ENCODE results near the gene SCEL. TPM values are rescaled to one million over a fixed set of nuclear protein-coding genes. Genes with fewer than 3 reads are reported as not detected.

Gene SCEL
- total RNA-seq, 1 experiment from 2014 or later = 0.29 TPM

GRCh38 chr13:77521595-77522367, 13.7 kb upstream of the SCEL start:
- peak; percentile 56 for DNase-seq (ENCODE audit: low read depth)

GRCh38 chr13:77522444-77522843, 13.1 kb upstream of the SCEL start:
- no peak for DNase-seq (ENCODE audit: low read depth)

- DNase-seq (ENCODE audit: low read depth) = no peak
These were observed 12.1 kb upstream of the SCEL start for GRCh38 chr13:77523386-77523785.

- no peak for DNase-seq (ENCODE audit: low read depth)
These were observed 11.4 kb upstream of the SCEL start for GRCh38 chr13:77523834-77524728.

GRCh38 chr13:77528414-77528813, 7.1 kb upstream of the SCEL start:
- DNase-seq (ENCODE audit: low read depth) = no peak

- DNase-seq (ENCODE audit: low read depth) = no peak
These were observed 6.5 kb upstream of the SCEL start for GRCh38 chr13:77528834-77529500.

- no peak for DNase-seq (ENCODE audit: low read depth)
These were observed 6.0 kb upstream of the SCEL start for GRCh38 chr13:77529501-77529840.

- no peak for DNase-seq (ENCODE audit: low read depth)
These were observed 4.6 kb upstream of the SCEL start for GRCh38 chr13:77530875-77531274.

- no peak for DNase-seq (ENCODE audit: low read depth)
These were observed 2.5 kb upstream of the SCEL start for GRCh38 chr13:77532983-77533382.

- peak; percentile 29 for DNase-seq (ENCODE audit: low read depth)
These were observed 1.4 kb upstream of the SCEL start for GRCh38 chr13:77533875-77534788.

- no peak for DNase-seq (ENCODE audit: low read depth)
These were observed 852 bp downstream of the SCEL start for GRCh38 chr13:77536358-77536757.

GRCh38 chr13:77537289-77537919, 1.9 kb downstream of the SCEL start:
- no peak for DNase-seq (ENCODE audit: low read depth)

- no peak for DNase-seq (ENCODE audit: low read depth)
These were observed 8.2 kb downstream of the SCEL start for GRCh38 chr13:77543711-77544110.

- DNase-seq (ENCODE audit: low read depth) = peak; percentile 61
These were observed 8.8 kb downstream of the SCEL start for GRCh38 chr13:77544355-77544754.

- no peak for DNase-seq (ENCODE audit: low read depth)
These were observed 9.3 kb downstream of the SCEL start for GRCh38 chr13:77544758-77545338.

GRCh38 chr13:77545626-77546412, 10.3 kb downstream of the SCEL start:
- DNase-seq (ENCODE audit: low read depth) = no peak

- DNase-seq (ENCODE audit: low read depth) = no peak
These were observed 12.6 kb downstream of the SCEL start for GRCh38 chr13:77548095-77548494.

- DNase-seq (ENCODE audit: low read depth) = no peak
These were observed 13.1 kb downstream of the SCEL start for GRCh38 chr13:77548594-77548993.

- DNase-seq (ENCODE audit: low read depth) = no peak
These were observed 18.6 kb downstream of the SCEL start for GRCh38 chr13:77554069-77554468.

GRCh38 chr13:77555246-77555645, 19.7 kb downstream of the SCEL start:
- DNase-seq (ENCODE audit: low read depth) = no peak

Data from Daoy (cell line).